Mesenchymal stem cell (in vitro differentiated cells and primary cell): ENCODE data around the gene MYH14.
"Not testable (repeated sequence)": the region's sequence is repeated elsewhere in the genome, so short reads cannot be mapped to it uniquely, and the experiment has no call there.

ENCODE experiments used
- DNase-seq: peaks from one replicate; pipeline ENCODE4 v3.0.0-alpha.2; 2013
- H2AFZ ChIP-seq: one replicate; pipeline ENCODE4 v1.6.1; 2013; ENCODE audit warnings: low read depth, mild to moderate bottlenecking, control low read depth, inconsistent platforms, low read length, moderate library complexity
- H2AK5ac ChIP-seq: 2 replicates; pipeline ENCODE4 v1.6.1; 2013; ENCODE audit warnings: low read length, moderate library complexity, mild to moderate bottlenecking, inconsistent platforms; ENCODE audit not compliant: severe bottlenecking
- H2BK120ac ChIP-seq: one replicate; pipeline ENCODE4 v1.6.1; 2013; ENCODE audit warnings: low read depth, mild to moderate bottlenecking, inconsistent platforms, low read length, moderate library complexity
- H2BK12ac ChIP-seq, 2 experiments: one replicate each; pipeline ENCODE4 v1.6.1; 2013; ENCODE audit warnings: inconsistent platforms in 2 of 2, low read length in 2 of 2, mild to moderate bottlenecking in 2 of 2, moderate library complexity in 2 of 2, control low read depth in 1 of 2
- H2BK15ac ChIP-seq: one replicate; pipeline ENCODE4 v1.6.1; 2013; ENCODE audit warnings: mild to moderate bottlenecking, low read depth, inconsistent platforms; ENCODE audit not compliant: poor library complexity, severe bottlenecking
- H2BK5ac ChIP-seq: 2 replicates; pipeline ENCODE4 v1.6.1; 2013; ENCODE audit warnings: low read depth, mild to moderate bottlenecking, low read length, control low read depth, inconsistent platforms; ENCODE audit not compliant: poor library complexity, severe bottlenecking
- H3K14ac ChIP-seq, 2 experiments: one replicate each; pipeline ENCODE4 v1.6.1; 2013; ENCODE audit warnings: inconsistent platforms in 2 of 2, low read length in 2 of 2, control low read depth in 1 of 2, mild to moderate bottlenecking in 1 of 2, moderate library complexity in 1 of 2
- H3K18ac ChIP-seq, 2 experiments: one replicate each; pipeline ENCODE4 v1.6.1; 2013; ENCODE audit warnings: inconsistent platforms in 2 of 2, low read length in 2 of 2, control low read depth in 1 of 2, low read depth in 1 of 2, mild to moderate bottlenecking in 1 of 2
- H3K23ac ChIP-seq, 2 experiments: one replicate each; pipeline ENCODE4 v1.6.1; 2013; ENCODE audit warnings: inconsistent platforms in 2 of 2, low read length in 2 of 2, mild to moderate bottlenecking in 2 of 2, moderate library complexity in 2 of 2, control low read depth in 1 of 2
- H3K27ac ChIP-seq: 2 replicates; pipeline ENCODE4 v1.5.1; 2013; ENCODE audit warnings: mild to moderate bottlenecking, moderate library complexity, low read length, control low read depth, inconsistent platforms; ENCODE audit not compliant: poor library complexity, severe bottlenecking
- H3K27me3 ChIP-seq, 2 experiments: 2 replicates each; pipeline versions ENCODE4 v1.6.1 to v1.7.0; 2013; ENCODE audit warnings: low read length in 2 of 2, mild to moderate bottlenecking in 2 of 2, moderate library complexity in 2 of 2, control low read depth in 1 of 2, inconsistent platforms in 1 of 2; ENCODE audit not compliant: control insufficient read depth in 1 of 2, insufficient read depth in 1 of 2
- H3K36me3 ChIP-seq, 2 experiments: 2 replicates each; pipeline versions ENCODE4 v1.6.1 to v1.7.0; 2013; ENCODE audit warnings: low read length in 2 of 2, control low read depth in 1 of 2, inconsistent platforms in 1 of 2, low read depth in 1 of 2, mild to moderate bottlenecking in 1 of 2; ENCODE audit not compliant: insufficient read depth in 2 of 2, control insufficient read depth in 1 of 2
- H3K4ac ChIP-seq, 2 experiments: one replicate each; pipeline ENCODE4 v1.6.1; 2013; ENCODE audit warnings: inconsistent platforms in 2 of 2, low read length in 2 of 2, mild to moderate bottlenecking in 2 of 2, moderate library complexity in 2 of 2, control low read depth in 1 of 2, low read depth in 1 of 2
- H3K4me1 ChIP-seq: 2 replicates; pipeline ENCODE4 v1.6.1; 2013; ENCODE audit warnings: low read depth, low read length, control low read depth; ENCODE audit not compliant: control insufficient read depth, insufficient read depth
- H3K4me2 ChIP-seq: 2 replicates; pipeline ENCODE4 v1.6.1; 2013; ENCODE audit warnings: low read length, mild to moderate bottlenecking, inconsistent platforms; ENCODE audit not compliant: poor library complexity, severe bottlenecking
- H3K4me3 ChIP-seq, 2 experiments: 2 replicates each; pipeline versions ENCODE4 v1.5.1 to v1.7.0; 2013; ENCODE audit warnings: low read length in 2 of 2, mild to moderate bottlenecking in 2 of 2, control low read depth in 1 of 2, low read depth in 1 of 2; ENCODE audit not compliant: insufficient read depth in 1 of 2
- H3K79me1 ChIP-seq: replicated peaks from 2 replicates; pipeline ENCODE4 v1.6.1; 2013; ENCODE audit warnings: mild to moderate bottlenecking, control low read depth, low read length, inconsistent platforms; ENCODE audit not compliant: poor library complexity, severe bottlenecking
- H3K9ac ChIP-seq: 2 replicates; pipeline ENCODE4 v1.7.0; 2013; ENCODE audit warnings: mild to moderate bottlenecking, low read length, moderate library complexity
- H3K9me3 ChIP-seq: 2 replicates; pipeline ENCODE4 v1.7.0; 2013; ENCODE audit warnings: mild to moderate bottlenecking, low read length; ENCODE audit not compliant: control insufficient read depth
- H4K8ac ChIP-seq: one replicate; pipeline ENCODE4 v1.6.1; 2013; ENCODE audit warnings: inconsistent platforms, mild to moderate bottlenecking, low read length, moderate library complexity
- H4K91ac ChIP-seq: one replicate; pipeline ENCODE4 v1.6.1; 2013; ENCODE audit warnings: mild to moderate bottlenecking, low read length, inconsistent platforms
- WGBS: methylation state at CpG from one replicate; pipeline ENCODE4 v1.1.7; 2013; ENCODE audit warnings: mixed read lengths; 5-methylcytosine and 5-hydroxymethylcytosine counted together

The MYH14 gene

DNA sequence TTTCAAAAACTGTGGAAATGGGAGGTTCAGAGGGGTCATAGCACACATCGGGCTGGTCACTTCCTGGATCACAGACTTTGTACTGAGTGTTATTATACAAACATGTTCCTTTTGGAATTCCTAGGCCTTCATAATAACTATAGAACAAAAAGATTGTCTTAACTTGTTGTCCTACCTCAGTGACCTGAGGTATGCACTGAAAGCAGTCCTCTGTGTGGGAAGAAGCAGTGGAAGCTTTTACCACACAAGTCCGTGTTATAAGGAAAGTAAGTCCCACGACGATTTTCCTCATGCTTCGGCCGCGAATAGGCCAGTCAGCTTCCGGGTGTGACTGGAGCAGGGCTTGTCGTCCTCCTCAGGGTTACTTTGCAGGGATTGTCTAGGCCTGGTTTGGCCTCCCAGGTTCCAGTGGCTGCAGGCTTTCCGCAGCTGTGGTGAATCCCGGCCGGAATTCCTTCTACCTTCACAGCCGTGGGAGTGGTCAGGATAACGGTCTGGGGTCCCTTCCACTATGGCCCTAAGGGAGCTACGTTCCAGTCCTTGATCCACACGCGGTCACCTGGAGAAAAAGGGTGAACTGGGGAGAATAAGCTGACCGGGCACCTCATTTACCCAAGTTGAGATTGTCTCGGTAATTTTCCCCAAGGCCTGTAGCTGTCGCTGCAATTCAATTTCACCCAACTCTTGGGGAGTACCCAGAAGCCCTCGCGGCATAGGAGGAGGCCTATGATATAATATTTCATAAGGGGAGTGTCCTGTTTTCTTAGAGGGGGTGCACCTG, 146.0 kb downstream of the MYH14 start:
- no peak overlapping the region for H3K9ac ChIP-seq
- H4K8ac ChIP-seq = no peak overlapping the region
- H3K79me1 ChIP-seq = no peaks in the 10 kb centered on the region
- no peak overlapping the region for H3K18ac ChIP-seq
- H2AK5ac ChIP-seq = no peak overlapping the region
- no peak overlapping the region for H3K4me3 ChIP-seq
- H2BK12ac ChIP-seq = no peak overlapping the region
- DNase-seq = no peak
- H3K9me3 ChIP-seq = peaks cover 11% of the 10 kb centered on the region
- WGBS = 77% methylated on average over 20 of the region's 22 CpGs
- no peak overlapping the region for H2BK120ac ChIP-seq
- no peak overlapping the region for H3K4ac ChIP-seq
- no peak overlapping the region for H4K91ac ChIP-seq
- H3K36me3 ChIP-seq = no peaks in the 10 kb centered on the region
- no peaks in the 10 kb centered on the region for H3K4me1 ChIP-seq
- no peak overlapping the region for H3K27ac ChIP-seq
- H3K4me2 ChIP-seq = no peak overlapping the region
- H2AFZ ChIP-seq = no peak overlapping the region
- H3K14ac ChIP-seq = no peak overlapping the region
- H3K23ac ChIP-seq = no peak overlapping the region
- H2BK5ac ChIP-seq = no peak overlapping the region
- H2BK15ac ChIP-seq = no peak overlapping the region
- H3K27me3 ChIP-seq = peaks cover 8 to 24% of the 10 kb centered on the region in 2 experiments

DNA sequence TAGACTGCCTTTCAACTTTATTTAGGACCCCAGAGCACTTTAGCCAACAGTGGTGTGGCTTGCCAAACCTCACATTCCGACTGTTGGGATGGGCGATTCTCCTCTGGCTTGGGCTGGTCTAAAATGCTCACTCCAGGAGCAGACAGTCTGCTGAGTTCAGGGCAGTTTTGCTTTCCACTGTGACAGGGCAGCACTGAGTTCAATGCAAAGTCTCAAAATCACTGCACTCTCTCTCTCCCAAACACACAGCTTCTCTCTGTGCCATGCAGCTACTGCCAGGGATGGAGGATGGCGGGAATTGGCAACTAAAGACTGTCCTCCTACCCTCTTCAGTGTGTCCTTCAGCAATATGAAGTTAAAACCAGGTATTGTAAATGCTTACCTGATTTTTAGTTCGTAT, 148.8 kb downstream of the MYH14 start:
- no peak for DNase-seq
- Histone ChIP-seq H4K91ac (no peak overlapping the region), H4K8ac (no peak overlapping the region), H3K4me1 (peaks cover 2% of the 10 kb centered on the region), H3K9me3 (no peaks in the 10 kb centered on the region), H3K27ac (no peak overlapping the region), H3K4ac (no peak overlapping the region), H3K23ac (no peak overlapping the region), H3K14ac (no peak overlapping the region), H2BK12ac (no peak overlapping the region), H2BK15ac (no peak overlapping the region), H3K18ac (no peak overlapping the region), H2AFZ (no peak overlapping the region), H3K79me1 (no peaks in the 10 kb centered on the region), H3K9ac (no peak overlapping the region), H3K4me3 (no peak overlapping the region), H2BK5ac (no peak overlapping the region), H3K4me2 (no peak overlapping the region), H2BK120ac (no peak overlapping the region), H3K27me3 (peaks cover 8 to 26% of the 10 kb centered on the region in 2 experiments), H2AK5ac (no peak overlapping the region), H3K36me3 (no peaks in the 10 kb centered on the region)
- WGBS = 92% methylated on average over 2 of the region's 4 CpGs

DNA sequence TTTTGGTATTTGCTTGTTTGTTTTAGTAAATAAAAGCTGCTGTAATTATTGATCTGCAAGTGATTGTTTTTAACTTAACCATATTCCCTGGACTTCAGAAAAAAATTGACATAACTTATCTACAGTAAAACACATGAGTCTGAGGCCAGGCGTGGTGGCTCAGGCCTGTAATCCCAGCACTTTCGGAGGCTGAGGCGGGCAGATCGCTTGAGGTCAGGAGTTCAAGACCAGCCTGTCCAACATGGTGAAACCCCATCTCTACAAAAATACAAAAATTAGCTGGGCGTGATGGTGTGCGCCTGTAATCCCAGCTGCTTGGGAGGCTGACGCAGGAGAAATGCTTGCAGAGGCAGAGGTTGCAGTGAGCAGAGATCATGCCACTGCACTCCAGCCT, 150.1 kb downstream of the MYH14 start:
- H3K79me1 ChIP-seq, H2BK15ac ChIP-seq, H3K4me1 ChIP-seq, H3K36me3 ChIP-seq, H2AFZ ChIP-seq, H2AK5ac ChIP-seq, H3K4ac ChIP-seq, H3K9ac ChIP-seq, H3K18ac ChIP-seq, H3K14ac ChIP-seq, H3K4me2 ChIP-seq, H3K27ac ChIP-seq, H3K23ac ChIP-seq, H2BK12ac ChIP-seq, DNase-seq, H4K8ac ChIP-seq, H3K9me3 ChIP-seq, H4K91ac ChIP-seq, H3K4me3 ChIP-seq, H2BK5ac ChIP-seq, H2BK120ac ChIP-seq: not testable (repeated sequence)
- WGBS = 95% methylated on average over 7 of the region's 7 CpGs
- peaks cover 8 to 24% of the 10 kb centered on the region in 2 experiments for H3K27me3 ChIP-seq

DNA sequence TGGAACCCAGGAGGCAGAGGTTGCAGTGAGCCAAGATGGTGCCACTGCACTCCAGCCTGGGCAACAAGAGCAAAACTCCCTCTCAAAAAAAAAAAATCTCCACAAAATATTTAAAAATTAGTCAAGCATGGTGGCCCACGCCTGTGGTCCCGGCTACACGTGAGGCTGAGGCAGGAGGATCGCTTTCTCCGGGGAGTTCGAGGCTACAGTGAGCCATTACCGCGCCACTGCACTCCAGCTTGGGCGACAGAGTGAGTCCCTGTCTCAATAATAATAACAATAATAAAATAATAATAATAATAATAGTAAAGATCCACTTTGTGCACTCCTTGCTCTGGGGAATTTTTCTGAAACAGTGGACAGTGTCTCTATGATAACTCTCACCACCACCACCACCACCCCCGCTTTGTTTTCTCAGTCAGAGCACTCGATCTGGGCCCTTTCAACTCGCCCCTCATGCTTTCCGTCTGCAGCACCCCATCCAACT, 153.3 kb downstream of the MYH14 start:
- no peak overlapping the region for H4K91ac ChIP-seq
- no peak overlapping the region for H4K8ac ChIP-seq
- no peak overlapping the region for H3K4me2 ChIP-seq
- no peak overlapping the region for H2BK15ac ChIP-seq
- H3K9ac ChIP-seq = no peak overlapping the region
- no peak overlapping the region for H2BK120ac ChIP-seq
- no peak overlapping the region for H3K18ac ChIP-seq
- H3K14ac ChIP-seq = no peak overlapping the region
- no peaks in the 10 kb centered on the region for H3K9me3 ChIP-seq
- DNase-seq = no peak
- H2BK5ac ChIP-seq = no peak overlapping the region
- H3K4me3 ChIP-seq = peak overlapping the region in 1 of 2 experiments; percentile 74
- no peak overlapping the region for H3K27ac ChIP-seq
- H3K27me3 ChIP-seq = peaks cover 4 to 18% of the 10 kb centered on the region in 2 experiments
- H3K36me3 ChIP-seq = no peaks in the 10 kb centered on the region
- no peak overlapping the region for H2AK5ac ChIP-seq
- H3K23ac ChIP-seq = no peak overlapping the region
- no peaks in the 10 kb centered on the region for H3K79me1 ChIP-seq
- H2BK12ac ChIP-seq = no peak overlapping the region
- H3K4me1 ChIP-seq = peaks cover 3% of the 10 kb centered on the region
- 49% methylated on average over 8 of the region's 13 CpGs for whole genome bisulfite sequencing
- H3K4ac ChIP-seq = no peak overlapping the region
- H2AFZ ChIP-seq = no peak overlapping the region
